NCI-H187 (cell line): ENCODE results near the gene HMGCS2.
A peak's percentile ranks its signal among the peaks of the same experiment; 100 is the strongest.

Experiments used
- DNase-seq, 2 experiments: peaks; one replicate each; lab custom pipeline; 2025; lab: John Stamatoyannopoulos, UW

HMGCS2 gene

GRCh38 chr1:119762953-119763352, 5.8 kb downstream of the HMGCS2 start:
- DNase-seq = no peak

GRCh38 chr1:119762409-119762808, 6.3 kb downstream of the HMGCS2 start:
- no peak for DNase-seq

GRCh38 chr1:119758584-119758983, 10.1 kb downstream of the HMGCS2 start:
- no peak for DNase-seq

- DNase-seq = no peak
Observed at GRCh38 chr1:119752592-119752991, 16.1 kb downstream of the HMGCS2 start.

GRCh38 chr1:119748040-119748439, 20.7 kb downstream of the HMGCS2 start:
- no peak for DNase-seq

GRCh38 chr1:119747451-119747850, 21.3 kb downstream of the HMGCS2 start:
- no peak for DNase-seq

- no peak for DNase-seq
Observed at GRCh38 chr1:119745034-119745433, 23.7 kb downstream of the HMGCS2 start.

- DNase-seq = no peak
Observed at GRCh38 chr1:119744598-119744942, 24.1 kb downstream of the HMGCS2 start.

GRCh38 chr1:119743776-119744597, 24.7 kb downstream of the HMGCS2 start:
- peak; percentile 55 to 59 for DNase-seq

- no peak for DNase-seq
Observed at GRCh38 chr1:119743308-119743707, 25.4 kb downstream of the HMGCS2 start.

- DNase-seq = no peak
Observed at GRCh38 chr1:119742677-119743076, 26.0 kb downstream of the HMGCS2 start.

GRCh38 chr1:119742202-119742601, 26.5 kb downstream of the HMGCS2 start:
- DNase-seq = no peak

- DNase-seq = no peak
Observed at GRCh38 chr1:119740896-119741780, 27.6 kb downstream of the HMGCS2 start.

GRCh38 chr1:119740261-119740660, 28.4 kb downstream of the HMGCS2 start:
- DNase-seq = no peak

- DNase-seq = no peak
Observed at GRCh38 chr1:119739150-119739549, 29.6 kb downstream of the HMGCS2 start.

GRCh38 chr1:119738100-119738720, 30.5 kb downstream of the HMGCS2 start:
- no peak for DNase-seq

- no peak for DNase-seq
Observed at GRCh38 chr1:119737040-119737682, 31.5 kb downstream of the HMGCS2 start.

GRCh38 chr1:119736649-119737039, 32.1 kb downstream of the HMGCS2 start:
- DNase-seq = no peak

- no peak for DNase-seq
Observed at GRCh38 chr1:119735217-119735616, 33.5 kb downstream of the HMGCS2 start.

GRCh38 chr1:119733754-119734153, 35.0 kb downstream of the HMGCS2 start:
- DNase-seq = no peak

GRCh38 chr1:119732465-119733168, 36.1 kb downstream of the HMGCS2 start:
- DNase-seq = no peak
